ENCODE data around the gene DOK3.
A peak's percentile ranks its signal among the peaks of the same experiment; 100 is the strongest.

DOK3 gene

GRCh38 chr5:177520916-177521513 is 11.4 kb upstream of the DOK3 start:
- H3K4me3 ChIP-seq (ENCODE audit: low read depth, low read length), result no peak overlapping the region
- TF ChIP-seq CTCF (IDR thresholded peaks at IDR 0.05; ENCODE audit: borderline replicate concordance, insufficient read depth, low read depth, low read length), result 0 out of 2 replicates have a peak, but pooled peaks have one; percentile 5

- H3K4me3 ChIP-seq (ENCODE audit: low read depth, low read length), result no peak overlapping the region
- TF ChIP-seq CTCF (IDR thresholded peaks at IDR 0.05; ENCODE audit: borderline replicate concordance, insufficient read depth, low read depth, low read length), result no peak
Observed at GRCh38 chr5:177520271-177520670, 10.6 kb upstream of the DOK3 start.

GRCh38 chr5:177519463-177520235 is 10.0 kb upstream of the DOK3 start:
- H3K4me3 ChIP-seq (ENCODE audit: low read depth, low read length), result no peak overlapping the region
- TF ChIP-seq CTCF (IDR thresholded peaks at IDR 0.05; ENCODE audit: borderline replicate concordance, insufficient read depth, low read depth, low read length), result no peak

GRCh38 chr5:177516601-177517568 is 7.3 kb upstream of the DOK3 start, which contains the start of gene DDX41:
Gene DDX41, minus strand, starts transcription at chr5:177516961. Its CDS starts 16 bp downstream, at chr5:177516945.
- H3K4me3 ChIP-seq (ENCODE audit: low read depth, low read length), result peak within 1 kb of the TSS; percentile 91
- TF ChIP-seq CTCF (IDR thresholded peaks at IDR 0.05; ENCODE audit: borderline replicate concordance, insufficient read depth, low read depth, low read length), result no peak

- no peak for TF ChIP-seq CTCF (IDR thresholded peaks at IDR 0.05; ENCODE audit: borderline replicate concordance, insufficient read depth, low read depth, low read length)
- peak overlapping the region; percentile 91 for H3K4me3 ChIP-seq (ENCODE audit: low read depth, low read length)
Observed at GRCh38 chr5:177515580-177515979, 6.0 kb upstream of the DOK3 start.

GRCh38 chr5:177514541-177514940 is 4.9 kb upstream of the DOK3 start:
- TF ChIP-seq CTCF (IDR thresholded peaks at IDR 0.05; ENCODE audit: borderline replicate concordance, insufficient read depth, low read depth, low read length), result no peak
- no peak overlapping the region for H3K4me3 ChIP-seq (ENCODE audit: low read depth, low read length)
